DMS 273 (cell line): ENCODE data around the gene GPR26.

Experiments used
- DNase-seq: peaks from one replicate; lab custom pipeline; 2025; ENCODE audit not compliant: unreplicated experiment; lab: John Stamatoyannopoulos, UW

The GPR26 gene

GRCh38 chr10:123666318-123667236, at the start of gene GPR26:
TSS of gene GPR26 (plus strand) at chr10:123666355. CDS start at chr10:123666408, 53 bp downstream.
- peak; percentile 36 for DNase-seq

GRCh38 chr10:123618224-123618623, 47.9 kb upstream of the GPR26 start:
- no peak for DNase-seq

- DNase-seq, result no peak
These were observed 46.9 kb upstream of the GPR26 start for GRCh38 chr10:123619067-123619855.

GRCh38 chr10:123620621-123621020, 45.5 kb upstream of the GPR26 start:
- DNase-seq, result no peak

- DNase-seq, result peak; percentile 12
These were observed 44.7 kb upstream of the GPR26 start for GRCh38 chr10:123621492-123621891.

- no peak for DNase-seq
These were observed 44.2 kb upstream of the GPR26 start for GRCh38 chr10:123621916-123622315.

- DNase-seq, result peak; percentile 67
These were observed 43.8 kb upstream of the GPR26 start for GRCh38 chr10:123622381-123622780.

GRCh38 chr10:123624086-123624485, 42.1 kb upstream of the GPR26 start:
- no peak for DNase-seq

- no peak for DNase-seq
These were observed 33.0 kb upstream of the GPR26 start for GRCh38 chr10:123633106-123633505.

GRCh38 chr10:123633636-123634035, 32.5 kb upstream of the GPR26 start:
- DNase-seq, result no peak

GRCh38 chr10:123634221-123634620, 31.9 kb upstream of the GPR26 start:
- no peak for DNase-seq

GRCh38 chr10:123635131-123635530, 31.0 kb upstream of the GPR26 start:
- DNase-seq, result no peak

- no peak for DNase-seq
These were observed 30.4 kb upstream of the GPR26 start for GRCh38 chr10:123635745-123636144.

GRCh38 chr10:123636598-123637325, 29.4 kb upstream of the GPR26 start:
- DNase-seq, result no peak

GRCh38 chr10:123637326-123637880, 28.8 kb upstream of the GPR26 start:
- DNase-seq, result no peak

GRCh38 chr10:123639131-123639530, 27.0 kb upstream of the GPR26 start:
- DNase-seq, result no peak

GRCh38 chr10:123640016-123640535, 26.1 kb upstream of the GPR26 start:
- DNase-seq, result no peak

- DNase-seq, result peak; percentile 67
These were observed 23.9 kb upstream of the GPR26 start for GRCh38 chr10:123642293-123642692.

GRCh38 chr10:123642697-123643096, 23.5 kb upstream of the GPR26 start:
- peak; percentile 24 for DNase-seq

- DNase-seq, result no peak
These were observed 22.8 kb upstream of the GPR26 start for GRCh38 chr10:123643315-123643714.

- no peak for DNase-seq
These were observed 21.1 kb upstream of the GPR26 start for GRCh38 chr10:123645016-123645415.
